Cardiac fibroblast (primary cell): ENCODE data around the gene ANKRD31.
"Not testable (repeated sequence)": the region's sequence is repeated elsewhere in the genome, so short reads cannot be mapped to it uniquely, and the experiment has no call there.

Experiments used
- DNase-seq, 2 donors: peaks; one replicate each; pipeline versions ENCODE4 v3.0.0 to v3.0.0-alpha.2; 2010; ENCODE audit warnings: low read depth in 2 of 2
- H3K4me3 ChIP-seq, 2 donors: replicated peaks in 1 of 2; 1 replicate in 1 of 2; 2 replicates in 1 of 2; pipeline ENCODE4 v1.5.1; 2011; ENCODE audit warnings: low read depth in 2 of 2, low read length in 2 of 2, mild to moderate bottlenecking in 2 of 2, moderate library complexity in 1 of 2
- TF ChIP-seq, protein P1 (sequence below): IDR thresholded peaks from one replicate; pipeline ENCODE4 v1.5.1; 2011; ENCODE audit warnings: low read depth, mild to moderate bottlenecking, low read length, inconsistent platforms

ANKRD31 gene

DNA sequence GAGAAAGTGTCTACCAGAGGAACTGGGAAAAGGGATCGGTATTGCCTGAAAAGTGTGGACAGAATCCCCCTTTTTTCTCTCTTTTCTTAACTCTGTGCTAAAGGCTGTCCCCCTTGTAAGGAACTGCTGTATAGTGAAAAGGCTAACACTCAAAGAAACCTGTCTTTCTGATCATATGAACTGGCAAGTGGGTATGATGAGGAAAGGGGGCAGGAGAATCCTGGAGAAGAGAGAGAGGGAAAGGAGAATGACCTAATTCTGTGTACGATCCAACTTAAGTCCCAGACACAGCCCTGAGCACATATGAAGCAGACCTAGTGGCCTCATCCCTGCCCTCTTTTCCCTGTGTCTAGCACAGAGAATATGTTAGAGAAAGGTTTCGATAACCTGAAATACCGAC lies 967 bp downstream of the ANKRD31 start:
- DNase-seq: no peak
- TF ChIP-seq, protein P1, sequence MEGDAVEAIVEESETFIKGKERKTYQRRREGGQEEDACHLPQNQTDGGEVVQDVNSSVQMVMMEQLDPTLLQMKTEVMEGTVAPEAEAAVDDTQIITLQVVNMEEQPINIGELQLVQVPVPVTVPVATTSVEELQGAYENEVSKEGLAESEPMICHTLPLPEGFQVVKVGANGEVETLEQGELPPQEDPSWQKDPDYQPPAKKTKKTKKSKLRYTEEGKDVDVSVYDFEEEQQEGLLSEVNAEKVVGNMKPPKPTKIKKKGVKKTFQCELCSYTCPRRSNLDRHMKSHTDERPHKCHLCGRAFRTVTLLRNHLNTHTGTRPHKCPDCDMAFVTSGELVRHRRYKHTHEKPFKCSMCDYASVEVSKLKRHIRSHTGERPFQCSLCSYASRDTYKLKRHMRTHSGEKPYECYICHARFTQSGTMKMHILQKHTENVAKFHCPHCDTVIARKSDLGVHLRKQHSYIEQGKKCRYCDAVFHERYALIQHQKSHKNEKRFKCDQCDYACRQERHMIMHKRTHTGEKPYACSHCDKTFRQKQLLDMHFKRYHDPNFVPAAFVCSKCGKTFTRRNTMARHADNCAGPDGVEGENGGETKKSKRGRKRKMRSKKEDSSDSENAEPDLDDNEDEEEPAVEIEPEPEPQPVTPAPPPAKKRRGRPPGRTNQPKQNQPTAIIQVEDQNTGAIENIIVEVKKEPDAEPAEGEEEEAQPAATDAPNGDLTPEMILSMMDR: no peak
- no peak overlapping the region for H3K4me3 ChIP-seq

DNA sequence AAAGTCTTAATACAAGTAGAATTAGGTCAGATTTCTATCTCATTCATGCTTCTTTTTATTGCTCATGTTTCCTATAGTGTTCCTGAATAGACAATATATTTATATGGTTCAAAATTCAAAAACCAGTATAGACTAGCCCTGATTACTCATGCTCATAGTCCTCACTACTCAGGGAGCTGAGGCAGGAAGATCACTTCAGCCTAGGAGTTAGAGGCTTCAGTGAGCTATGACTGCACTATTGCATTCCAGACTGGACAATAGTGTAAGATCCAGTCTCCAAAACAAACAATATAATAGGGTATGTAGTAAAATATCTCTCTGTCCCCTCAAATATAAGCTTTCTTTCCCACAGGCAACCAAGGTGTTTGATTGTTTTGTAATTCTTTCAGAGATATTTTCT lies 2.4 kb downstream of the ANKRD31 start:
- TF ChIP-seq, protein P1: no peak
- DNase-seq: no peak
- no peak overlapping the region for H3K4me3 ChIP-seq

DNA sequence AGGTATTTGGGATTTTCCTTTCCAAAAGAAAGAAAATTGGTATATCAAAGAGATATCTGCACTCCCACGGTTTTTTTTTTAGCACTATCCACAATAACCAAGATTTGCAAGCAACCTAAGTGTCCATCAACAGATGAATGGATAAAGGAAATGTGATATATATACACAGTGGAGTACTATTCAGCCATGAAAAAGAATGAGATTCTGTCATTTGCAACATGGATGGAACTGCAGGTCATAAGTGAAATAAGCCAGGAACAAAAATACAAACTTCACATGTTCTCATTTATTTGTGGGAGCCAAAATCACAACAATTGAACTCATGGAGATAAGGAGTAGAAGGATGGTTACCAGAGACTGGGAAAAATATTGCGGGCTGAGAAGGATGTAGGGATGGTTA lies 9.8 kb downstream of the ANKRD31 start:
- H3K4me3 ChIP-seq: no peak overlapping the region
- TF ChIP-seq, protein P1: no peak
- no peak for DNase-seq

DNA sequence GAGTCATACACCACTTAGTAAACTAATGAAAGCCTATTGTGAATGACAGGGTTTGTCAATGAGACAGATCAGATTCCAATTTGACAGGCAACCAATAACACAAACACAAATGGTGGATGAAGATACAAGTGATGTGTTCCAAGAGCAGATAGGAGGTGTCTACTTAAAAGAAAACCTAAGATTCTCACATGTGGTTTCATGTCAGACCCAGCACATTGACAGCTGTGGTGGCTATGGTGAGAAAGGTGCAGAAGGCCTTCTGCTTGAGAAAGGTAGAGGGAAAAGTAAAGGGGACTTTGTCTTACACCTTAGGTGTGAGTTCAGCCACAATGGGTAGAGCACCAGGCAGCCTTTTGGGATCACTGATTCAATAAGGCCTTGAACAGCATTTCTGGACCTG lies 11.2 kb downstream of the ANKRD31 start:
- TF ChIP-seq, protein P1: no peak
- DNase-seq: no peak
- H3K4me3 ChIP-seq: no peak overlapping the region

DNA sequence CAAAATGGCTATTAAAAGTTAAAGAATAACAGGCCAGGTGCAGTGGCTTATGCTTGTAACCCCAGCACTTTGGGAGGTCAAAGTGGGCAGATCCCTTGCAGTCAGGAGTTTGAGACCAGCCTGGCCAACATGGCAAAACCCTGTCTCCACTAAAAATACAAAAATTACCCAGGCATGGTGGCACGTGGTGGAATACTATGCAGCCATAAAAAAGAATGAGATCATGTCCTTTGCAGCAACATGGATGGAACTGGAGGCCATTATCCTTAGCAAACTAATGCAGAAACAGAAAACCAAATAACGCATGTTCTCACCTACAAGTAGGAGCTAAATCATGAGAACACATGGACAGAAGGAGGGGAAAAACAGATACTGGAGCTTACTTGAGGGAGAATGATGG lies 15.9 kb downstream of the ANKRD31 start:
- H3K4me3 ChIP-seq, DNase-seq: not testable (repeated sequence)

DNA sequence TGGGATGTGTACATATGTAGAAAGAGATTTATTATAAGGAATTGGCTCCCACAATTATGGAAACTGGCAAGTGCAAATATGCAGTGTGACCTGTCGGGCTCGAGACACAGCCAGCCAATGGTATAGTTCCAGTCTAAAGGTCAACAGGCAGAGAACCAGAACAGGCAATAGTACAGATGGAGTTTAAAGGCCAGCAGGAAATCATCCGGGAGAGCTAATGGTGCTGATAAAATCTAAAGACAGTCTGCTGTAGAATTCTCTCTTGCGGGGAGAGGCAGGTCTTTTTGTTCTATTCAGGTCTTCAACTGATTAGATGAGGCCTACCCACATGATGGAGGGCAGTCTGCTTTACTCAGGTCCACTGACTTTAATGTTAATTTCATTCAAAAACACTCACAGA lies 21.8 kb downstream of the ANKRD31 start:
- no peak overlapping the region for H3K4me3 ChIP-seq
- TF ChIP-seq, protein P1: no peak
- no peak for DNase-seq

DNA sequence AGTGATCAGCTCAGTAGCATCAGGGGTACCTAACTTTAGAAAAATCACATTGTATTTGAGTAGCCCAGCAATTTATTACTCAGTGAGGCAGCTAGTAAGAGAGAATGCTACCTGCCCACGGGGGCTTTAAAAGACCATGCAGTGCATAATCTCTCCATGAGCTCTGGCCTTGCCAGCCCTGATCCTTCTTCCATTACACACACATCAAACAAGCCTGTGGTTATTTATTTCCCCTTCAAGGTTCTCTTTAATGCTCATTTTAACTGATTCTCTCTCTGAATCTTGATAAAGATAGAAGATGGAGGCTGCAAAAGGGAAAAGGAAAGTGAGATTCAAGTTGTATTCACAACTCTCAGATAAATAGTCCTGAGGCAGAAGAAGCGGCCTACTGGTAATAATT lies 22.3 kb downstream of the ANKRD31 start:
- TF ChIP-seq, protein P1: no peak
- H3K4me3 ChIP-seq: no peak overlapping the region
- no peak for DNase-seq
